ENCODE data around the gene PML.

The PML gene

GRCh38 chr15:73957276-73957675, 37.2 kb upstream of the PML start:
- no peak for TF ChIP-seq TCF4 (CRISPR knock-in tag; IDR thresholded peaks at IDR 0.05; ENCODE audit: borderline replicate concordance)
- no peak for TF ChIP-seq ZNF8 (CRISPR knock-in tag; IDR thresholded peaks at IDR 0.05)
- TF ChIP-seq ARNTL (CRISPR knock-in tag; IDR thresholded peaks at IDR 0.05; ENCODE audit: borderline replicate concordance, low read depth): no peak
- no peak for TF ChIP-seq TSHZ2 (CRISPR knock-in tag; IDR thresholded peaks at IDR 0.05)
- no peak for TF ChIP-seq ZNF70 (CRISPR knock-in tag; IDR thresholded peaks at IDR 0.05)
- TF ChIP-seq ISL1 (CRISPR knock-in tag; IDR thresholded peaks at IDR 0.05): no peak
- TF ChIP-seq TOX (CRISPR knock-in tag; IDR thresholded peaks at IDR 0.05; ENCODE audit: borderline replicate concordance): no peak
- TF ChIP-seq CREB5 (CRISPR knock-in tag; IDR thresholded peaks at IDR 0.05; ENCODE audit: low read depth): no peak
- TF ChIP-seq PPARA (CRISPR knock-in tag; IDR thresholded peaks at IDR 0.05; ENCODE audit: borderline replicate concordance): no peak
- TF ChIP-seq ZFP30 (CRISPR knock-in tag; IDR thresholded peaks at IDR 0.05): no peak
- no peak for TF ChIP-seq ZC3H10 (CRISPR knock-in tag; IDR thresholded peaks at IDR 0.05)
- no peak for TF ChIP-seq ZFP3 (CRISPR knock-in tag; IDR thresholded peaks at IDR 0.05)
- no peak for TF ChIP-seq POU6F1 (CRISPR knock-in tag; IDR thresholded peaks at IDR 0.05; ENCODE audit: borderline replicate concordance, low read depth)
- no peak for TF ChIP-seq CSRNP3 (CRISPR knock-in tag; IDR thresholded peaks at IDR 0.05)
- no peak for TF ChIP-seq SNAI2 (CRISPR knock-in tag; IDR thresholded peaks at IDR 0.05)
- no peak for TF ChIP-seq ZNF565 (CRISPR knock-in tag; conservative IDR thresholded peaks at IDR 0.05; ENCODE audit: low read depth)
- no peak for TF ChIP-seq OSR1 (CRISPR knock-in tag; IDR thresholded peaks at IDR 0.05)
- TF ChIP-seq ESRRG (CRISPR knock-in tag; IDR thresholded peaks at IDR 0.05): no peak
- no peak for ATAC-seq

- no peak for ATAC-seq
- no peak for TF ChIP-seq BACH2 (CRISPR knock-in tag; IDR thresholded peaks at IDR 0.05; ENCODE audit: borderline replicate concordance)
- no peak for TF ChIP-seq GLIS3 (CRISPR knock-in tag; IDR thresholded peaks at IDR 0.05)
- no peak for TF ChIP-seq RARB (CRISPR knock-in tag; IDR thresholded peaks at IDR 0.05)
- TF ChIP-seq ARNTL (CRISPR knock-in tag; IDR thresholded peaks at IDR 0.05; ENCODE audit: borderline replicate concordance, low read depth): no peak
- TF ChIP-seq ZNF70 (CRISPR knock-in tag; IDR thresholded peaks at IDR 0.05): no peak
- TF ChIP-seq ZNF565 (CRISPR knock-in tag; conservative IDR thresholded peaks at IDR 0.05; ENCODE audit: low read depth): no peak
- no peak for TF ChIP-seq TSHZ2 (CRISPR knock-in tag; IDR thresholded peaks at IDR 0.05)
- no peak for TF ChIP-seq ZFP30 (CRISPR knock-in tag; IDR thresholded peaks at IDR 0.05)
- no peak for TF ChIP-seq PPARA (CRISPR knock-in tag; IDR thresholded peaks at IDR 0.05; ENCODE audit: borderline replicate concordance)
- TF ChIP-seq SNAI2 (CRISPR knock-in tag; IDR thresholded peaks at IDR 0.05): no peak
These were observed 36.7 kb upstream of the PML start for GRCh38 chr15:73957785-73958184.
